ENCODE measurements around the gene NPLOC4. TPM values are rescaled to one million over a fixed set of nuclear protein-coding genes. Genes with fewer than 3 reads are reported as not detected.
A peak's percentile ranks its signal among the peaks of the same experiment; 100 is the strongest.

Gene NPLOC4
- total and polyA plus RNA-seq, 2 of the 13 experiments (the other 11 are each of a cell fraction or from before 2014, with no cell fraction given), result 57.0 to 97.0 TPM

DNA sequence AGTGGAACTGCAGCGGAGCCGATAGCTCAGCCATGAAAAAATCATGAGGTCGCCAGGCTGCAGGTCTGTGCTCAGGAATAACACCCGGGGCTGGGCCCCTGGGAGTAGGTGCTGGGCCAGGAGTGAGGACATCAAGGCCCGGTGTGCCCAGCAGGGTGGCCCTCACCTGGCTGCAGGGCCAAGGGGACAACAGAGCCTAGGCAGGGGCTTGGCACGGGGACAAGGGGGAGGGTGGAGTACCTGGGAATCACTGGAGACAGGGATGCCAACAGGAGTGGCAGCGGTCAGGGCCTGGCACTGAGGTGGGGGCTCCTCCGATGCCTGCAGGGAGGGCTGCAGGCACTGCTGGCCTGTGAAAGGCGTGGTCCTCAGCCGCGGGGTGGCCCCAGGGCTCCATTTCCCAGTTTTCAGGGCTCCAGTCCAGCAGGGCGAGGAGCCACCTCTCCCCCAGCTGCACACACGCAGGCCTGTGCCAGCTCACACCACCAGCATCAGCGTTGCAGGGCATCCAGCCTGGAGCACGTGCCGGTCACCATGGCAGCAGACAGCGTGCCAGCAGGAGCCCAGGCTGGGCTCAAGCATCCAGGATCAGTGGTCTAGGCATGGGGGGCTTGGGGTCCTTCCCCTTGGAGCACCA lies 113.4 kb downstream of the NPLOC4 start (continued):
- TF ChIP-seq ZNF180 (CRISPR knock-in tag; IDR thresholded peaks at IDR 0.05; ENCODE audit: borderline replicate concordance, low read depth) (peak; percentile 47; the same call in 1 of the 2 replicates), XRCC5 (optimal IDR thresholded peaks at IDR 0.05; ENCODE audit: low read length) (peak; percentile 1), ZNF75D (CRISPR knock-in tag; IDR thresholded peaks at IDR 0.05; ENCODE audit: borderline replicate concordance) (no peak), BHLHE40 (IDR thresholded peaks at IDR 0.05; ENCODE audit: low read length) (peak; percentile 43; the same call in 1 of the 2 replicates), AGO1 (IDR thresholded peaks at IDR 0.05; ENCODE audit: low read depth, low read length, poor library complexity, severe bottlenecking) (peak; percentile 60), ARNT (IDR thresholded peaks at IDR 0.05) (no peak), NBN (conservative IDR thresholded peaks at IDR 0.05) (no peak), HOXD1 (CRISPR knock-in tag; IDR thresholded peaks at IDR 0.05) (0 out of 2 replicates have a peak, but pooled peaks have one; percentile 36), MTF2 (CRISPR knock-in tag; IDR thresholded peaks at IDR 0.05; ENCODE audit: borderline replicate concordance) (no peak), ZNF703 (CRISPR knock-in tag; IDR thresholded peaks at IDR 0.05; ENCODE audit: borderline replicate concordance) (no peak), RCOR2 (CRISPR knock-in tag; IDR thresholded peaks at IDR 0.05) (no peak), TOE1 (CRISPR knock-in tag; IDR thresholded peaks at IDR 0.05) (no peak), HIVEP1 (CRISPR knock-in tag; IDR thresholded peaks at IDR 0.05) (0 out of 2 replicates have a peak, but pooled peaks have one; percentile 53), GATAD1 (CRISPR knock-in tag; IDR thresholded peaks at IDR 0.05) (no peak), KDM6A (CRISPR knock-in tag; IDR thresholded peaks at IDR 0.05; ENCODE audit: low read depth) (no peak), ZNF550 (CRISPR knock-in tag; IDR thresholded peaks at IDR 0.05; ENCODE audit: borderline replicate concordance) (no peak), ZNF350 (CRISPR knock-in tag; IDR thresholded peaks at IDR 0.05; ENCODE audit: borderline replicate concordance, low read depth) (peak; percentile 25; the same call in 1 of the 2 replicates), PBX3 (CRISPR knock-in tag; IDR thresholded peaks at IDR 0.05; ENCODE audit: borderline replicate concordance) (no peak), ZNF713 (CRISPR knock-in tag; IDR thresholded peaks at IDR 0.05) (no peak), MYPOP (CRISPR knock-in tag; IDR thresholded peaks at IDR 0.05) (no peak), CENPT (CRISPR knock-in tag; IDR thresholded peaks at IDR 0.05; ENCODE audit: low read depth) (no peak), ZNF256 (CRISPR knock-in tag; conservative IDR thresholded peaks at IDR 0.05) (no peak), PRPF4 (IDR thresholded peaks at IDR 0.05; ENCODE audit: low read depth, low read length, poor library complexity, severe bottlenecking) (no peak)
- TF ChIP-seq, protein P1, sequence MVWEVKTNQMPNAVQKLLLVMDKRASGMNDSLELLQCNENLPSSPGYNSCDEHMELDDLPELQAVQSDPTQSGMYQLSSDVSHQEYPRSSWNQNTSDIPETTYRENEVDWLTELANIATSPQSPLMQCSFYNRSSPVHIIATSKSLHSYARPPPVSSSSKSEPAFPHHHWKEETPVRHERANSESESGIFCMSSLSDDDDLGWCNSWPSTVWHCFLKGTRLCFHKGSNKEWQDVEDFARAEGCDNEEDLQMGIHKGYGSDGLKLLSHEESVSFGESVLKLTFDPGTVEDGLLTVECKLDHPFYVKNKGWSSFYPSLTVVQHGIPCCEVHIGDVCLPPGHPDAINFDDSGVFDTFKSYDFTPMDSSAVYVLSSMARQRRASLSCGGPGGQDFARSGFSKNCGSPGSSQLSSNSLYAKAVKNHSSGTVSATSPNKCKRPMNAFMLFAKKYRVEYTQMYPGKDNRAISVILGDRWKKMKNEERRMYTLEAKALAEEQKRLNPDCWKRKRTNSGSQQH (CRISPR knock-in tag; IDR thresholded peaks at IDR 0.05; ENCODE audit: low read depth), result no peak
- TF ChIP-seq, protein P2, sequence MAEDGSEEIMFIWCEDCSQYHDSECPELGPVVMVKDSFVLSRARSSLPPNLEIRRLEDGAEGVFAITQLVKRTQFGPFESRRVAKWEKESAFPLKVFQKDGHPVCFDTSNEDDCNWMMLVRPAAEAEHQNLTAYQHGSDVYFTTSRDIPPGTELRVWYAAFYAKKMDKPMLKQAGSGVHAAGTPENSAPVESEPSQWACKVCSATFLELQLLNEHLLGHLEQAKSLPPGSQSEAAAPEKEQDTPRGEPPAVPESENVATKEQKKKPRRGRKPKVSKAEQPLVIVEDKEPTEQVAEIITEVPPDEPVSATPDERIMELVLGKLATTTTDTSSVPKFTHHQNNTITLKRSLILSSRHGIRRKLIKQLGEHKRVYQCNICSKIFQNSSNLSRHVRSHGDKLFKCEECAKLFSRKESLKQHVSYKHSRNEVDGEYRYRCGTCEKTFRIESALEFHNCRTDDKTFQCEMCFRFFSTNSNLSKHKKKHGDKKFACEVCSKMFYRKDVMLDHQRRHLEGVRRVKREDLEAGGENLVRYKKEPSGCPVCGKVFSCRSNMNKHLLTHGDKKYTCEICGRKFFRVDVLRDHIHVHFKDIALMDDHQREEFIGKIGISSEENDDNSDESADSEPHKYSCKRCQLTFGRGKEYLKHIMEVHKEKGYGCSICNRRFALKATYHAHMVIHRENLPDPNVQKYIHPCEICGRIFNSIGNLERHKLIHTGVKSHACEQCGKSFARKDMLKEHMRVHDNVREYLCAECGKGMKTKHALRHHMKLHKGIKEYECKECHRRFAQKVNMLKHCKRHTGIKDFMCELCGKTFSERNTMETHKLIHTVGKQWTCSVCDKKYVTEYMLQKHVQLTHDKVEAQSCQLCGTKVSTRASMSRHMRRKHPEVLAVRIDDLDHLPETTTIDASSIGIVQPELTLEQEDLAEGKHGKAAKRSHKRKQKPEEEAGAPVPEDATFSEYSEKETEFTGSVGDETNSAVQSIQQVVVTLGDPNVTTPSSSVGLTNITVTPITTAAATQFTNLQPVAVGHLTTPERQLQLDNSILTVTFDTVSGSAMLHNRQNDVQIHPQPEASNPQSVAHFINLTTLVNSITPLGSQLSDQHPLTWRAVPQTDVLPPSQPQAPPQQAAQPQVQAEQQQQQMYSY (CRISPR knock-in tag; IDR thresholded peaks at IDR 0.05), result no peak

Measured in HepG2 (cell line).